ENCODE data around the gene CELF4.

DNA sequence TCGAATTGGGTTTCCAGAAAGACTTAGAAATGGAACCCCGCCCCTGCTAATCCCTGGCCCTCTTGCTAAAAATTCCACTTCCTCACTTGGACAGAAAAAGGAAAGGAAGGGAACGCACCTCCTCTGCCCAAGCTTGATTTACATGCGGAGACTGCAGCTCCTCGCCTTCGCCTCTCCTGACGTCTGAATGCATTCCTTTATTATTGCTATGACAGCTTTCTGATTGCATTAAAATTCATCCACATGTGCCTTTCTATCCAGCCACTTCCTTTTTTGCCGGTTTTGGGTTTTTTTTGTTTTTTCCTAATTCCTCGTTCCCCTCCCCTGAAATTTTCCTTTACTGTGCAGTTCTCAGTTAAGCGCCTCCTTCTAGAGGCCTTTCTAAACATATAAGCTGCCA, 287.8 kb downstream of the CELF4 start:
- TF ChIP-seq, protein P1, sequence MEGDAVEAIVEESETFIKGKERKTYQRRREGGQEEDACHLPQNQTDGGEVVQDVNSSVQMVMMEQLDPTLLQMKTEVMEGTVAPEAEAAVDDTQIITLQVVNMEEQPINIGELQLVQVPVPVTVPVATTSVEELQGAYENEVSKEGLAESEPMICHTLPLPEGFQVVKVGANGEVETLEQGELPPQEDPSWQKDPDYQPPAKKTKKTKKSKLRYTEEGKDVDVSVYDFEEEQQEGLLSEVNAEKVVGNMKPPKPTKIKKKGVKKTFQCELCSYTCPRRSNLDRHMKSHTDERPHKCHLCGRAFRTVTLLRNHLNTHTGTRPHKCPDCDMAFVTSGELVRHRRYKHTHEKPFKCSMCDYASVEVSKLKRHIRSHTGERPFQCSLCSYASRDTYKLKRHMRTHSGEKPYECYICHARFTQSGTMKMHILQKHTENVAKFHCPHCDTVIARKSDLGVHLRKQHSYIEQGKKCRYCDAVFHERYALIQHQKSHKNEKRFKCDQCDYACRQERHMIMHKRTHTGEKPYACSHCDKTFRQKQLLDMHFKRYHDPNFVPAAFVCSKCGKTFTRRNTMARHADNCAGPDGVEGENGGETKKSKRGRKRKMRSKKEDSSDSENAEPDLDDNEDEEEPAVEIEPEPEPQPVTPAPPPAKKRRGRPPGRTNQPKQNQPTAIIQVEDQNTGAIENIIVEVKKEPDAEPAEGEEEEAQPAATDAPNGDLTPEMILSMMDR (optimal IDR thresholded peaks at IDR 0.05 in 1 of 3, IDR thresholded peaks at IDR 0.05 in 1 of 3, conservative IDR thresholded peaks at IDR 0.05 in 1 of 3; ENCODE audit: extremely low read depth in 1 of 3, insufficient read depth in 2 of 3, low read length in 3 of 3) = no peak
- no peak for TF ChIP-seq EZH2 (IDR thresholded peaks at IDR 0.05; ENCODE audit: low read length)

Measured in keratinocyte (primary cell).